Right atrium auricular region (tissue), 2 donors: Measurements from ENCODE around the gene ZC3HAV1. TPM values are rescaled to one million over a fixed set of nuclear protein-coding genes. Genes with fewer than 3 reads are reported as not detected.

Experiments used
- DNase-seq: peaks from one replicate; pipeline ENCODE4 v3.0.0-alpha.2; 2019; ENCODE audit warnings: low spot score
- H3K27ac ChIP-seq, 2 donors: fragments of 200-600 bp; sonication (generic); 1 replicate in 1 of 2; 2 replicates in 1 of 2; pipeline ENCODE4 v1.5.1; 2016 to 2019
- H3K27me3 ChIP-seq, 2 donors: fragments of 200-600 bp; sonication (generic); one replicate each; pipeline versions ENCODE4 v1.5.1 to v1.6.0; 2017 to 2019
- H3K36me3 ChIP-seq: fragments of 200-600 bp; sonication (generic); one replicate; pipeline ENCODE4 v1.5.1; 2016
- H3K4me1 ChIP-seq, 2 donors: fragments of 200-600 bp; sonication (generic); one replicate each; pipeline versions ENCODE4 v1.5.1 to v1.6.0; 2017 to 2019
- H3K4me3 ChIP-seq, 2 donors: fragments of 200-600 bp; sonication (generic); 1 replicate in 1 of 2; 2 replicates in 1 of 2; pipeline ENCODE4 v1.5.1; 2017 to 2019; ENCODE audit warnings: mild to moderate bottlenecking in 1 of 2, moderate library complexity in 1 of 2
- H3K9me3 ChIP-seq, 2 donors: fragments of 200-600 bp; sonication (generic); one replicate each; pipeline ENCODE4 v1.5.1; 2019
- total RNA-seq, 2 donors: library from RNA; depleted of rRNA; stranded (reverse); fragments of >200 nt; gene quantifications; one replicate each; pipeline ENCODE4 v1.1.0, GENCODE V29; 2016
- TF ChIP-seq, protein P1 (sequence below), 2 donors: fragments of 200-600 bp; sonication (generic); IDR thresholded peaks; one replicate each; pipeline ENCODE4 v1.5.1; 2019; ENCODE audit warnings: antibody characterized with exemption in 2 of 2

Gene ZC3HAV1
- total RNA-seq, 2 donors from 2014 or later, result 8.0 to 15.2 TPM

DNA sequence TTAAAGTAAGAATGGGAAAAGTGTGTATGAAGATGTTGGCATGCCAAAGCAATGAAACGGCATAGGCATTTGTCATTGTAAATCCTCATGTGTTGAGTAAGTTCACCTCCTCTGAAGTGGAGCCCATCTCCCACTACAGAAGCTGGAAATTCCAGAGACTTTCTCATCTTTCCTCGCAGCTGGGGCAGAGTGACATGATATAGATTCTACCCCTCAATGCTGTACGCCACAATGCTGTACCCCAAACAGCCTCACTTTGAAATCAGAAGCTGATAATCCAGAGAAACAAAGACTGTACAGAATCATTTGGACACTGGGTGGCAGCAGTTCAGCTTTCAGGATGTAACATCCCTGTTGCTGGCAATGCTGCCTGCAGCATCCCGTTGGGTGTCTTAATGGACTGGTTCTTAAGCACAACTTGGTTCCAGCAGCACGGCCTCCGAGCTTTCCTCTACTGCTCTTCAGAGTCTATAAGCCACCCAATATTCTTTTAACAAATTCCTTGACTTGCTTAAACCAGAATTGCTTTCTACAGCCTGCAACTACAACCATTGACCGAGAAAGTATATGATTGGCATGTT lies 92.5 kb downstream of the ZC3HAV1 start:
- H3K9me3 ChIP-seq, result no peaks in the 10 kb centered on the region
- TF ChIP-seq, protein P1, sequence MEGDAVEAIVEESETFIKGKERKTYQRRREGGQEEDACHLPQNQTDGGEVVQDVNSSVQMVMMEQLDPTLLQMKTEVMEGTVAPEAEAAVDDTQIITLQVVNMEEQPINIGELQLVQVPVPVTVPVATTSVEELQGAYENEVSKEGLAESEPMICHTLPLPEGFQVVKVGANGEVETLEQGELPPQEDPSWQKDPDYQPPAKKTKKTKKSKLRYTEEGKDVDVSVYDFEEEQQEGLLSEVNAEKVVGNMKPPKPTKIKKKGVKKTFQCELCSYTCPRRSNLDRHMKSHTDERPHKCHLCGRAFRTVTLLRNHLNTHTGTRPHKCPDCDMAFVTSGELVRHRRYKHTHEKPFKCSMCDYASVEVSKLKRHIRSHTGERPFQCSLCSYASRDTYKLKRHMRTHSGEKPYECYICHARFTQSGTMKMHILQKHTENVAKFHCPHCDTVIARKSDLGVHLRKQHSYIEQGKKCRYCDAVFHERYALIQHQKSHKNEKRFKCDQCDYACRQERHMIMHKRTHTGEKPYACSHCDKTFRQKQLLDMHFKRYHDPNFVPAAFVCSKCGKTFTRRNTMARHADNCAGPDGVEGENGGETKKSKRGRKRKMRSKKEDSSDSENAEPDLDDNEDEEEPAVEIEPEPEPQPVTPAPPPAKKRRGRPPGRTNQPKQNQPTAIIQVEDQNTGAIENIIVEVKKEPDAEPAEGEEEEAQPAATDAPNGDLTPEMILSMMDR (IDR thresholded peaks at IDR 0.05), result peak; percentile 32 to 75
- no peaks in the 10 kb centered on the region for H3K36me3 ChIP-seq
- no peak overlapping the region for H3K4me3 ChIP-seq
- no peak overlapping the region for H3K27ac ChIP-seq
- no peaks in the 10 kb centered on the region for H3K27me3 ChIP-seq
- H3K4me1 ChIP-seq, result no peaks in the 10 kb centered on the region
- DNase-seq, result peak; percentile 68

DNA sequence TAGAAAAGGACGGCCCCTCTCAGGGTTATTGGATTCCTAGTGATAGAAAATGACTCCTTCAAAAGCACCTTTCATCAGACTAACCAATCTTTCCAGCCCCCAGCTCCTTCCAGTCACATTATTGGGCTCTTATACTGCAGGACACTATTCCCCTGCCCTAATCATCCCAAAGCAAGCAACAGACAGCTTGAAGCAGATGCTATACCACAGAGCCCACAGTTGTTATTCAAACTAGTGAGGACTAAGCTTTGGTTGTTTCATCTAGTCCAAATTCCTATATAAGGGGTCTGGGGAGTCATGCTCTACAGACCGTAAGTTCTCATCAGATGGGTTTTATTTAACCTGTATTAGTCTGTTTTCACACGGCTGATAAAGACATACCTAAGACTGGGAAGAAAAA lies 98.1 kb downstream of the ZC3HAV1 start:
- H3K4me1 ChIP-seq, result no peaks in the 10 kb centered on the region
- no peaks in the 10 kb centered on the region for H3K36me3 ChIP-seq
- DNase-seq, result no peak
- H3K9me3 ChIP-seq, result no peaks in the 10 kb centered on the region
- H3K27me3 ChIP-seq, result no peaks in the 10 kb centered on the region
- TF ChIP-seq, protein P1 (IDR thresholded peaks at IDR 0.05), result no peak
- H3K27ac ChIP-seq, result no peak overlapping the region
- no peak overlapping the region for H3K4me3 ChIP-seq

DNA sequence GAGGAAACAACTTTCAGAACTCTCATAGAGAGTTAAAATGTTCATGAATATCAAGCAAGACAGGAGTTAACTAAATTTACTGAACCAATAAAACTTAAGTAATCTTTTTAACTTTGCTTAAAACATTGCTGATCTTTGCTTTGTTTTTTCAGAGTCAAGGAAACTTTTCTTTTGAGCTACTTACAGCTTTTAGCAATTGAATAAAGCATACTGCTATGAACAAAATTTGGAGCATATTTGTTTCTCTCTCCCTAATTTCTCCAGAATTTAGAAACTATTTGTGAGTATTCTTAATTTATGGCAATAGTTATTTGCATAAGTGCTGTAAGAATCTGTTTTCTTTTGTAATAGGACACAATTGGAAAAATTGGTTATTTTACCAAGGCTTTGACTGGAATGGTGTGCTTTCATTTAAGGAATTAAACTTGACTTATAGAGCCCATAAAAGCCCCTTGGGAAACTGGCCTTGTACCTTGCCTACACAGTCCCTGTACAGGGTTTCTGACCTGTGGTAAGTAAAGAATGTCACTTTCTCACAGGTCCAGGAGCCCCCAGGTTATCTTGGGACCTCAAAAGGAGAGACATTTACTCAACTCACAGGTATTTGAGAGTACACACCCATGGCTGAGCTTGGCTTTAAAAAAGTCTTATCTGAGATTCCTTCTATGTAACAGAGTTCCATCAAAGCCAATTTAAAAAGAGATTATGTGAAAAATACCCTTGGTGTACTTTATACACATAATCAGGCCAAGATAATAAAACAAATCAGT lies 105.0 kb downstream of the ZC3HAV1 start:
- no peaks in the 10 kb centered on the region for H3K4me1 ChIP-seq
- no peak for DNase-seq
- TF ChIP-seq, protein P1 (IDR thresholded peaks at IDR 0.05), result no peak

DNA sequence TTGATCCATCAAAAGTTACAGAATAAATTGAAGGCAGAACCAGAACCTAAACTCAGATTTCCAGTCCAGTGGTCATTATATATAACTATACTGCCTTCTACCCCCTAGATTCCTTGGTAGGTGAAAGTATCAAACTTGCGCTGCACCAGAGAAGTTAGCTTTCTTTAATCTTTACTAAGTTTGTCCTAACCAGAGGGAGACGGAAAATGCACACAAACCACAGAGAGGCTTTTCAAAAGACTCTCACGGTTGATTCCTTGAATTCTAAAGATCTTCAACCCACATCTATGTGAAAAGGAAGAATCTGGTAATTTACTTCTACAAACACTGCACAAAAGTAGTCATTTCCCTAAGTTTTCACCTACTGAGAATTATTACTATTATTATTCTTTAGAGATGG lies 110.1 kb downstream of the ZC3HAV1 start:
- DNase-seq, result no peak

More for the DNA sequence above, 105.0 kb downstream of the ZC3HAV1 start:
- H3K36me3 ChIP-seq, result no peaks in the 10 kb centered on the region
- no peaks in the 10 kb centered on the region for H3K27me3 ChIP-seq
- H3K27ac ChIP-seq, result no peak overlapping the region
- H3K9me3 ChIP-seq, result no peaks in the 10 kb centered on the region
- H3K4me3 ChIP-seq, result no peak overlapping the region

More for the DNA sequence above, 110.1 kb downstream of the ZC3HAV1 start:
- Histone ChIP-seq H3K27me3 (no peaks in the 10 kb centered on the region), H3K9me3 (no peaks in the 10 kb centered on the region), H3K4me3 (no peak overlapping the region), H3K27ac (no peak overlapping the region), H3K4me1 (no peaks in the 10 kb centered on the region), H3K36me3 (no peaks in the 10 kb centered on the region)
- TF ChIP-seq, protein P1 (IDR thresholded peaks at IDR 0.05), result no peak

Other genes starting within 250 kb of the ZC3HAV1 start
- 1 to 10 TPM in 1 of 2 donors, under 1 TPM in 1; 0.85 to 1.4 TPM for gene KIAA1549, start 128.3 kb downstream of the ZC3HAV1 start, total RNA-seq
- 1 to 10 TPM; 7.3 to 9.4 TPM for gene ZC3HAV1L, start 73.7 kb downstream of the ZC3HAV1 start, total RNA-seq
- 1 to 10 TPM; 7.9 to 8.5 TPM for gene UBN2, start 121.5 kb upstream of the ZC3HAV1 start, total RNA-seq
- 10 to 100 TPM; 20.2 to 45.9 TPM for gene FMC1, start 231.6 kb upstream of the ZC3HAV1 start, total RNA-seq